C1 segment of cervical spinal cord (tissue), 14 donors: ENCODE measurements around the gene ZNF331.

Source experiments
- DNase-seq, 14 donors: peaks; one replicate each; lab custom pipeline; 2025; lab: John Stamatoyannopoulos, UW

ZNF331 gene

GRCh38 chr19:53626976-53627375 is 89.0 kb downstream of the ZNF331 start:
- DNase-seq = no peak
